ENCODE results near the gene LRRC40.
"Not testable (repeated sequence)": the region's sequence is repeated elsewhere in the genome, so short reads cannot be mapped to it uniquely, and the experiment has no call there.

DNA sequence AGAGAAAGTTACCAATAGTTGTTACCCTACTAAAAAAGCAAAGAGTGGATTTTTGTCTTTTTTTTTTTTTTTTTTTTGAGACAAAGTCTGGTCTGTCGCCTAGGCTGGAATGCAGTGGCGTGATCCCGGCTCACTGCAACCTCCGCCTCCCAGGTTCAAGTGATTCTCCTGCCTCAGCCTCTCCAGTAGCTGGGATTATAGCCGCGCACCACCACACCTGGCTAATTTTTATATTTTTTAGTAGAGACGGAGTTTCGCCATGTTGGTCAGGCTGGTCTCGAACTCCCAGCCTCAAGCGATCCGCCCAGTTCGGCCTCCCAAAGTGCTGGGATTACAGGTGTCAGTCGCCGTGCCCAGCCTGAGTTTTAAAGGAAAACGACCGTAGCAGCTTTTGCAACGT is 1.5 kb upstream of the LRRC40 start:
- not testable (repeated sequence) for TF ChIP-seq CTCF, POLR2A, POLR2AphosphoS5 (IDR thresholded peaks at IDR 0.05)

Measured in sigmoid colon (tissue), 4 donors.